Endothelial cell of umbilical vein (primary cell): Measurements from ENCODE around the gene FGF5. TPM values are rescaled to one million over a fixed set of nuclear protein-coding genes. Genes with fewer than 3 reads are reported as not detected.

Source experiments
- BruUV-seq: library from RNA; stranded (reverse); fragments of 400-500 nt; replicated peaks from 2 replicates; lab custom pipeline; 2021; lab: Mats Ljungman, UMichigan
- CTCF ChIA-PET: fragments of 300-600, 350-600 bp; sonication (Branson Sonifier 250); formaldehyde crosslinking; loops from one replicate; lab custom pipeline; 2021; ENCODE audit warnings: antibody characterized with exemption, inconsistent platforms; lab: Charles Lee
- POLR2A ChIA-PET: fragments of 300-600, 350-600 bp; sonication (Branson Sonifier 250); formaldehyde crosslinking; loops from one replicate; lab custom pipeline; 2021; ENCODE audit warnings: antibody characterized with exemption, inconsistent platforms; lab: Charles Lee
- DNase-seq: peaks from one replicate; pipeline ENCODE4 v3.0.0-alpha.2; 2011; ENCODE audit warnings: low read depth, low spot score
- FAIRE-seq: peaks from 2 replicates; lab custom pipeline; 2011; peaks lifted over from hg19 to GRCh38; lab: Jason Lieb, UNC
- H2AFZ ChIP-seq: 2 replicates; pipeline ENCODE4 v1.6.0; 2012; ENCODE audit warnings: low read depth, low read length, control low read depth, inconsistent platforms
- H3K27ac ChIP-seq: 2 replicates; pipeline ENCODE4 v1.5.1; 2011; ENCODE audit warnings: low read depth, mild to moderate bottlenecking, control low read depth, low read length, moderate library complexity; ENCODE audit not compliant: insufficient read depth
- H3K27me3 ChIP-seq, 2 experiments: 2 replicates each; pipeline versions ENCODE4 v1.6.0 to v1.6.1; 2011; ENCODE audit warnings: low read length in 2 of 2, mixed read lengths in 1 of 2; ENCODE audit not compliant: control insufficient read depth in 2 of 2, insufficient read depth in 2 of 2
- H3K36me3 ChIP-seq, 2 experiments: 2 replicates in 1 of 2; 3 replicates in 1 of 2; pipeline ENCODE4 v1.5.1; 2011; ENCODE audit warnings: low read length in 2 of 2, mild to moderate bottlenecking in 1 of 2, moderate library complexity in 1 of 2; ENCODE audit not compliant: control insufficient read depth in 2 of 2, insufficient read depth in 2 of 2; ENCODE audit errors: extremely low read depth in 1 of 2
- H3K4me1 ChIP-seq: 3 replicates; pipeline ENCODE4 v1.5.1; 2011; ENCODE audit warnings: mild to moderate bottlenecking, low read length; ENCODE audit not compliant: control insufficient read depth, insufficient read depth; ENCODE audit errors: extremely low read depth
- H3K4me2 ChIP-seq: 2 replicates; pipeline ENCODE4 v1.6.1; 2011; ENCODE audit warnings: low read length, control low read depth, mixed read lengths; ENCODE audit not compliant: insufficient read depth
- H3K4me3 ChIP-seq, 3 experiments: fragments of 200-600 bp in 1 of 3; sonication (generic), shearing (Covaris generic) in 1 of 3; replicated peaks in 1 of 3; 2 replicates each; pipeline ENCODE4 v1.5.1; 2011 to 2016; ENCODE audit warnings: control low read depth in 3 of 3, low read length in 3 of 3, mild to moderate bottlenecking in 2 of 3, inconsistent platforms in 1 of 3, low read depth in 1 of 3, moderate library complexity in 1 of 3; ENCODE audit not compliant: insufficient read depth in 1 of 3
- H3K79me2 ChIP-seq: 2 replicates; pipeline ENCODE4 v1.6.0; 2012; ENCODE audit warnings: low read length, inconsistent platforms; ENCODE audit not compliant: control insufficient read depth, insufficient read depth
- H3K9ac ChIP-seq: replicated peaks from 2 replicates; pipeline ENCODE3; 2011; ENCODE audit warnings: low read length, control low read depth; ENCODE audit not compliant: insufficient read depth; ENCODE audit errors: extremely low read depth
- H3K9me1 ChIP-seq: replicated peaks from 3 replicates; pipeline ENCODE4 v1.6.0; 2011; ENCODE audit warnings: mild to moderate bottlenecking, low read length; ENCODE audit not compliant: control insufficient read depth, insufficient read depth; ENCODE audit errors: extremely low read depth
- H3K9me3 ChIP-seq: replicated peaks from 2 replicates; pipeline ENCODE4 v1.5.1; 2012; ENCODE audit warnings: low read length, inconsistent platforms; ENCODE audit not compliant: control insufficient read depth, insufficient read depth
- H4K20me1 ChIP-seq: replicated peaks from 2 replicates; pipeline ENCODE3; 2011; ENCODE audit warnings: mild to moderate bottlenecking, low read length; ENCODE audit not compliant: control insufficient read depth, insufficient read depth; ENCODE audit errors: extremely low read depth
- EZH2 ChIP-seq: IDR thresholded peaks from 2 replicates; pipeline ENCODE4 v1.6.1; 2012; ENCODE audit warnings: borderline replicate concordance, low read depth, mild to moderate bottlenecking, moderate library complexity, low read length, inconsistent platforms; ENCODE audit not compliant: severe bottlenecking
- FOS ChIP-seq: IDR thresholded peaks from 2 replicates; pipeline ENCODE4 v1.6.1; 2011; ENCODE audit warnings: mild to moderate bottlenecking, low read length, moderate library complexity, borderline replicate concordance; ENCODE audit not compliant: insufficient read depth
- GATA2 ChIP-seq: IDR thresholded peaks from 2 replicates; pipeline ENCODE4 v1.7.0; 2011; ENCODE audit warnings: low read depth, mild to moderate bottlenecking, moderate library complexity, mixed read lengths, low read length; ENCODE audit not compliant: insufficient read length, insufficient read depth
- JUN ChIP-seq: IDR thresholded peaks from 2 replicates; pipeline ENCODE4 v1.6.1; 2011; ENCODE audit warnings: borderline replicate concordance, low read depth; ENCODE audit not compliant: insufficient read length, insufficient read depth
- MAX ChIP-seq: IDR thresholded peaks from 2 replicates; pipeline ENCODE4 v1.6.1; 2011; ENCODE audit not compliant: insufficient read depth, insufficient read length
- MYC ChIP-seq: IDR thresholded peaks from one replicate; pipeline ENCODE4 v1.6.1; 2011; ENCODE audit warnings: mild to moderate bottlenecking, low read depth, low read length
- POLR2A ChIP-seq: IDR thresholded peaks from 2 replicates; pipeline ENCODE4 v1.6.1; 2012; ENCODE audit warnings: low read depth, mild to moderate bottlenecking, control low read depth, low read length
- POLR2AphosphoS5 ChIP-seq: IDR thresholded peaks from 2 replicates; pipeline ENCODE4 v1.6.1; 2012; ENCODE audit warnings: low read depth, mild to moderate bottlenecking, control low read depth, low read length, moderate library complexity; ENCODE audit not compliant: insufficient read depth
- dilution Hi-C: fragments of 300-500 bp; cut with MboI; formaldehyde crosslinking; loops from one replicate; pipeline ENCODE4 v1.15.0; 2019; ENCODE audit warnings: low sequenced_read_pairs; ENCODE audit not compliant: extremely low pct_ligation_motif_present
- intact Hi-C: fragments of 100-400 bp; cut with micrococcal nuclease; formaldehyde crosslinking; loops from one replicate; pipeline ENCODE4 v1.10.0; 2022
- polyA plus RNA-seq, 4 experiments: library from polyadenylated mRNA; depleted of rRNA in 3 of 4; stranded (reverse) in 3 of 4; unstranded in 1 of 4; fragments of >200 nt; gene quantifications; 2 replicates each; pipeline versions ENCODE4 v1.2.1 to v1.2.3, GENCODE V29; 2011 to 2012; ENCODE audit warnings: missing spikeins in 1 of 4
- total RNA-seq: library from RNA; stranded (reverse); gene quantifications from 2 replicates; pipeline ENCODE4 v1.2.3, GENCODE V29; 2021
- TF ChIP-seq, protein P1 (sequence below), 2 donors: IDR thresholded peaks; 1 replicate in 1 of 2; 2 replicates in 1 of 2; pipeline ENCODE4 v1.5.1; 2011; ENCODE audit warnings: low read length in 2 of 2, mild to moderate bottlenecking in 2 of 2, moderate library complexity in 2 of 2, control low read depth in 1 of 2, inconsistent platforms in 1 of 2, low read depth in 1 of 2; ENCODE audit not compliant: insufficient read depth in 1 of 2; ENCODE audit errors: extremely low read depth in 1 of 2

FGF5 gene
- total and polyA plus RNA-seq, 2 donors (not counting 3 experiments of a cell fraction or from before 2014, with no cell fraction given), result 0.13 to 0.73 TPM

DNA sequence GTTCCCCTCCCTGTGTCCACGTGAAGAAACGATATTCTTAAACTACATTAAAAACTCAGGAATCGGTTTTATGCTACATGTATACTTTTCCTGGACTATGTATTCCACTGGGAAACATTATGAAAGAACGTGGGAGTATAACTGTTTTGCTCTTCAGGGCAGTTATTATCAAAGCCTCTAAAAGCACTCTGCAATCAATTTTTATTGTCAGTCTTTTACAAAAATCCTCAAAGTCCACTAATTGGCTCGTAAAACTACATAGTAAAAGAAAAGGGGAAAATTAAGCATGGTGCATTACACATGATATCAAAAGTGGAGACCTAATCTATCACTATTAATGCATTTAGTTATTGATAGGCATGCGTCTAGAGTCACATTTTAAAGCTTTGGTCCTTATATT is 57.7 kb downstream of the FGF5 start:
- dilution Hi-C loops (no loop called here), intact Hi-C loops (loop anchor here (5.0 kb wide), 1 partner anchor 57 kb away; the partner anchor contains the start of gene FGF5)
- CTCF ChIA-PET, result interaction anchor here (1.9 to 2.7 kb wide), 2 partner anchors 12 to 104 kb away, joined by 31 to 56 read pairs; partner anchors contain the start of gene CFAP299
- H4K20me1 ChIP-seq, result no peaks in the 10 kb centered on the region
- DNase-seq (no peak), FAIRE-seq (no peak)
- H3K4me2 ChIP-seq, result no peak overlapping the region
- no peaks in the 10 kb centered on the region for H3K9me1 ChIP-seq
- no peak overlapping the region for H2AFZ ChIP-seq
- TF ChIP-seq POLR2A, result no peak
- no peak for TF ChIP-seq JUN
- no peak for TF ChIP-seq MAX
- TF ChIP-seq GATA2, result no peak
- TF ChIP-seq, protein P1, sequence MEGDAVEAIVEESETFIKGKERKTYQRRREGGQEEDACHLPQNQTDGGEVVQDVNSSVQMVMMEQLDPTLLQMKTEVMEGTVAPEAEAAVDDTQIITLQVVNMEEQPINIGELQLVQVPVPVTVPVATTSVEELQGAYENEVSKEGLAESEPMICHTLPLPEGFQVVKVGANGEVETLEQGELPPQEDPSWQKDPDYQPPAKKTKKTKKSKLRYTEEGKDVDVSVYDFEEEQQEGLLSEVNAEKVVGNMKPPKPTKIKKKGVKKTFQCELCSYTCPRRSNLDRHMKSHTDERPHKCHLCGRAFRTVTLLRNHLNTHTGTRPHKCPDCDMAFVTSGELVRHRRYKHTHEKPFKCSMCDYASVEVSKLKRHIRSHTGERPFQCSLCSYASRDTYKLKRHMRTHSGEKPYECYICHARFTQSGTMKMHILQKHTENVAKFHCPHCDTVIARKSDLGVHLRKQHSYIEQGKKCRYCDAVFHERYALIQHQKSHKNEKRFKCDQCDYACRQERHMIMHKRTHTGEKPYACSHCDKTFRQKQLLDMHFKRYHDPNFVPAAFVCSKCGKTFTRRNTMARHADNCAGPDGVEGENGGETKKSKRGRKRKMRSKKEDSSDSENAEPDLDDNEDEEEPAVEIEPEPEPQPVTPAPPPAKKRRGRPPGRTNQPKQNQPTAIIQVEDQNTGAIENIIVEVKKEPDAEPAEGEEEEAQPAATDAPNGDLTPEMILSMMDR (IDR thresholded peaks at IDR 0.05; ENCODE audit: extremely low read depth in 1 of 2, insufficient read depth in 1 of 2, low read depth in 1 of 2, low read length in 2 of 2), result no peak
- no peak for TF ChIP-seq FOS
- no peak for TF ChIP-seq POLR2AphosphoS5
- TF ChIP-seq EZH2, result no peak
- TF ChIP-seq MYC, result no peak
- peaks cover 0 to 3% of the 10 kb centered on the region in 2 experiments for H3K27me3 ChIP-seq
- H3K27ac ChIP-seq, result no peak overlapping the region
- BruUV-seq, result no TSS peak
- H3K36me3 ChIP-seq, result no peaks in the 10 kb centered on the region
- no peak overlapping the region for H3K9ac ChIP-seq
- H3K4me3 ChIP-seq, result no peak overlapping the region
- no peaks in the 10 kb centered on the region for H3K79me2 ChIP-seq
- no peaks in the 10 kb centered on the region for H3K9me3 ChIP-seq
- POLR2A ChIA-PET, result no interaction called here
- H3K4me1 ChIP-seq, result no peaks in the 10 kb centered on the region
